Skeletal muscle satellite cell (primary cell): ENCODE results near the gene AURKB.

Experiments
- H3K27me3 ChIP-seq: 2 replicates; pipeline ENCODE4 v1.7.0; 2013; ENCODE audit warnings: low read length; ENCODE audit not compliant: control insufficient read depth, insufficient read depth
- H3K36me3 ChIP-seq: 2 replicates; pipeline ENCODE4 v1.7.0; 2013; ENCODE audit warnings: mild to moderate bottlenecking, control low read depth, low read length; ENCODE audit not compliant: insufficient read depth
- H3K4me1 ChIP-seq: 2 replicates; pipeline ENCODE4 v1.7.0; 2013; ENCODE audit warnings: low read length; ENCODE audit not compliant: control insufficient read depth, insufficient read depth
- H3K4me2 ChIP-seq: 2 replicates; pipeline ENCODE4 v1.7.0; 2013; ENCODE audit warnings: mild to moderate bottlenecking, low read length
- H3K4me3 ChIP-seq: 2 replicates; pipeline ENCODE4 v1.7.0; 2013; ENCODE audit warnings: low read length
- H3K9ac ChIP-seq: 2 replicates; pipeline ENCODE4 v1.7.0; 2013; ENCODE audit warnings: mild to moderate bottlenecking, low read depth, low read length, moderate library complexity
- H3K9me3 ChIP-seq: replicated peaks from 2 replicates; pipeline ENCODE4 v1.7.0; 2013; ENCODE audit warnings: mild to moderate bottlenecking, control low read depth, low read length

AURKB gene

DNA sequence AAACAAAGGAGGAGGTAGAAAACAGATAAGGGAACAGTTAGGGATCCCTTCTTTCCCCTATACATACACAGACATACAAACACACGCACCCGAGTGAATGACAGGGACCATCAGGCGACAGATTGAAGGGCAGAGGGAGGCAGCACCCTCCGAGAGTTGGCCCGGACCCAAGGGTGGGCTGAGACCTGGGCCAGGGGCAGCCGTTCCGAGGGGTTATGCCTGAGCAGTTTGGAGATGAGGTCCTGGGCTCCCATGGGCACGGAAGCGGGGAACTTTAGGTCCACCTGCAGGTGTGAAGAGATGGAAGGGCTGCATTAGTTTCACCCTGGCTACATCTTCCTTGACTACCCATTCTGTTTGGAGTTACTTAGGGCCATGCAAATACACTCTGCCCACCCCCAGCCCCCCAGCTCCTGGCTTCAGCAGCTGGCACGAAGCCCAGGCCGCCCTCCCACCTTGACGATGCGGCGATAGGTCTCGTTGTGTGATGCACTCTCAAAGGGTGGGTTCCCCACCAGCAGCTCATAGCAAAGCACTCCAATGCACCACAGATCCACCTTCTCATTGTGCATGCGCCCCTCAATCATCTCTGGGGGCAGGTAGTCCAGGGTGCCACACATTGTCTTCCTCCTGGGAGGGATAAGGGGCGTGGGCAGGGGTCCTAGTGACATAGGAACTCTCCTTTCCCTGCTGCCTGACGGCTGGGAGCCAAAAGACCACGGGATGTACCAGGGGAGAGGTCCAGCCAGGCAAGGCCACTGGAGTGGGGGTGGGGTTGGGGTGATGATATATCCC is 5.4 kb downstream of the AURKB start:
- Histone ChIP-seq H3K4me1 (peaks cover 14% of the 10 kb centered on the region), H3K4me3 (no peak overlapping the region), H3K9ac (no peak overlapping the region), H3K36me3 (peaks cover 25% of the 10 kb centered on the region), H3K9me3 (no peaks in the 10 kb centered on the region), H3K27me3 (no peaks in the 10 kb centered on the region), H3K4me2 (no peak overlapping the region)

DNA sequence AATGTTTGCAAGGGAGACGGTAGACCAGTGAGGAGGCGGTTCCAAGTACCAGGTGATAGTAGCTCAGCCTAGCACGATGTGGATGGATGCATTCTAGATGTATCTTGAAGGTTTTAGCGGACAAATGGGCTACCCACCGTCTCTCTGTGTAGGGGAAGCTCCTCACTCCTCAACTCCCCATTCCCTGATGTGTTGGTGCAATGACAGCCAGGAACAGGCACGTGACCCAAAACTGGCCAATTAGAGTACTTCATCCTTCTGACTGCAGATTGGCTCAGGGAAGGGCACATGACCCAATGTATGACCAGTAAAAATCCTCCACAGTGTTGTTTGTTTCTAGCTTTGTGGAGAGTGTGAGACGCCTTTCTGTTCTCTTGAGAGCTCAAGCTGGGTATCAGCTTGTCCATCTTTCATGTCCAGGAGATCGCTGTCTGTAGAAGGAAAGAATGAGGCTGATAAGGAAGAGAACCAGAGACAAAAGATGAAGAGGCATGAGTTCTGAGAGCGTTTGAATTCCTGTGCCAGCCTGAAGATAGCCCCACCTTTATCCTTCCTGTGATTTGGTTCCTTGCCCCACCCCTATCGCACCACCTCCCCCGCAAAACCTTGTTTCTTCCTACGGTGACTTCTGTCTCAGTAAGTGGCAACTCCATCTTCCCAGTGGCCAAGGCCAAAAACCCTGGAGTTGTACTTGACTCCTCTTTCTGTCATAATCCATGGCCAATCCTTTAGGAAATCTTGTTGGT is 18.1 kb downstream of the AURKB start:
- H3K9me3 ChIP-seq: no peaks in the 10 kb centered on the region
- H3K36me3 ChIP-seq: no peaks in the 10 kb centered on the region
- no peaks in the 10 kb centered on the region for H3K27me3 ChIP-seq
- peak overlapping the region; percentile 26 for H3K9ac ChIP-seq
- H3K4me3 ChIP-seq: peak overlapping the region; percentile 40
- H3K4me2 ChIP-seq: peak overlapping the region; percentile 74
- H3K4me1 ChIP-seq: peaks cover 39% of the 10 kb centered on the region

DNA sequence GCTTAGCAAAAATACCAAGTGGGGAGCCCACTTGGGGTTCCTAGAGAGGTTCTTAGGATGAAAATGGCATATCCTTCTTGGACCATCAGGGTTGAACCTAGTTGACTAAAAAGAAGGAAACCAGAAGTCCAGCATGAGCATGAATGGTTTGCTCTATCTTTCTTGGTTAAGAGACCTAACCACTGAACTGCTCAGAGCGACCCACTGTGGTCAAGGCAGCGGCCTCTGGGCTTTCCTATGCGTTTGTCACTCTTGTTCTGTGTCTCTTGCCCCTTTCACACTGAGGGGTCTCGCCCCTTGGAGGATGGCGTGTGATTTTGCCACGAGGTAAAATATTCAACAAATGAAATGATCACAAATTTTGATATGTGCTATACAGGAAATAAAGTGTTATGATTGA is 19.9 kb downstream of the AURKB start:
- Histone ChIP-seq H3K9me3 (no peaks in the 10 kb centered on the region), H3K27me3 (no peaks in the 10 kb centered on the region), H3K36me3 (no peaks in the 10 kb centered on the region), H3K4me2 (peak overlapping the region; percentile 76), H3K9ac (peak overlapping the region; percentile 40), H3K4me1 (peaks cover 28% of the 10 kb centered on the region), H3K4me3 (peak overlapping the region; percentile 59)

DNA sequence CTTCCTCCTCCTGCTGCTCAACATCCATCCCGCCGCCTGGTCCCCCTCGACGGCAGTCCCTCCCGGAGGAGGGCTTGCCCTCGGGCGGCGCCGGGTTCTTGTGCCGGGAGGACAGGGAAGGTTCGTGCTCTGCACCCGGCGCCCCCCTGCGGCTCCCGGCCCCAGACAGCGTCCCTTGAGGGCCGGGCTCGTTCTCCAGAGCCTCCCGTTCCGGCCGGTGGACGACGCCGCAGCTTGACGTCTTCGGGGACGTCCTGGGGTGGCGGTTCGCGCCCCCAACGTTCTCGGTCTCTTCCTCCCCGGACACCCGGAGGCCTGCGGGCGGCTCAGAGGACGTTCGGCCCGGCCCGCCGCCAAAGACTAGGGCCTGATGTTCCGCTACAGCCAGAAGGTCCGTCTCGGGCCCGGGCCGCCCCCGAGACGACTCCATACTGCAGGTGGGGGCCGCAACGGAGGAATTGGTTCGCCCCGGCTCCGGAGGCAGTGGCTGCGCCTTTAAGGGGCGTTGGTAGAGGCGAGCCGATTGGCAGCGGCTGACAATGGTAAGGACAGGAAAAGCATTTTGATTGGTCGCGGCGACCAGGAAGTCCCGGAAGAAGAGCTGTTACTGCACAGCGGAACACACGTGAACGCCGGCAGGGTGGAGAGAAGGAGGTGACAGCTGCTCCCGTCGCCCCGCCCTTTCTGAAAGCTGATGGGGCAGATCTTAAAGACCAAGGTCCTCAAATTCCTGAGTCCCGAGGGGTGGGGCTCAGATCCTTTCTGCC is 20.5 kb downstream of the AURKB start, which contains the start of gene BORCS6:
BORCS6 (minus strand) TSS at position 470 of the 767 bp plus-strand sequence; CDS start at position 430, 40 bp downstream.
- Histone ChIP-seq H3K9me3 (no peaks in the 10 kb centered on the region), H3K4me2 (peak within 1 kb of the TSS; percentile 89), H3K27me3 (no peaks in the 10 kb centered on the region), H3K36me3 (no peaks in the 10 kb centered on the region), H3K9ac (peak within 1 kb of the TSS; percentile 87), H3K4me3 (peak within 1 kb of the TSS; percentile 87), H3K4me1 (peaks cover 28% of the 10 kb centered on the region)

DNA sequence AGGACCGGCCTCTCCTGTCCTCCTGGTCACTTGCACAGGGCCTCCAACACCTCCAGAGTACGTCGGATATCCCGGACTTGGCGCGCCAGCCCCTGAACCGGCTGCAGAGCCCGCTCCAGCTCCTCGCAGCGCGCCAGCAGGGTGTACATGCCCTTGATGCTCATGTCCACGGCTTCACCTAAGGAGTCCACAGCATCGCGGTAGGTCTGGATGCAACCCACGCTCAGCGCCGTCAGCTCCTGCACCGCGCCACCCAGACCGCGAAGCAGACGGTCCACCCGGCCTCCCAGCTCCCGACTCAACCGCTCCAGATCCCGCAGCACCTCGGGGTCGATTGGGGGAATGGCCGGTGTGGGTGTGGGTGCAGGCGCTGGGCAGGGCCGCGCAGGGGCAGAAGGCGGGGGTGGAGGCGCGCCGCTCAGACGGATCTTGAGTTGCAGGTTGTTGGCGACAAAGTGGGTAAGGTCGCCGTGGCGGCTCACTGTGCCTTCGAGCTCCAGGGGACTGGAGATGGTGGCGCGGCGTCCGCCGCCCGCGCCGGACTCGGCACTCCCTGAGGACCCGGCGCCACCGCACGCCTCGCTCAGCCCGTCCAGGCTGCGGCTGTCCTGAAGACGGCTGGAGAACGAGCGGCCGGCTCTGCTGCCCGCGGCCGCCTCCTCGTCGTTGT is 21.2 kb downstream of the AURKB start:
- peak overlapping the region; percentile 87 for H3K4me3 ChIP-seq
- H3K9me3 ChIP-seq: no peaks in the 10 kb centered on the region
- H3K4me1 ChIP-seq: peaks cover 28% of the 10 kb centered on the region
- peak overlapping the region; percentile 89 for H3K4me2 ChIP-seq
- no peaks in the 10 kb centered on the region for H3K27me3 ChIP-seq
- H3K36me3 ChIP-seq: no peaks in the 10 kb centered on the region
- peak overlapping the region; percentile 87 for H3K9ac ChIP-seq

DNA sequence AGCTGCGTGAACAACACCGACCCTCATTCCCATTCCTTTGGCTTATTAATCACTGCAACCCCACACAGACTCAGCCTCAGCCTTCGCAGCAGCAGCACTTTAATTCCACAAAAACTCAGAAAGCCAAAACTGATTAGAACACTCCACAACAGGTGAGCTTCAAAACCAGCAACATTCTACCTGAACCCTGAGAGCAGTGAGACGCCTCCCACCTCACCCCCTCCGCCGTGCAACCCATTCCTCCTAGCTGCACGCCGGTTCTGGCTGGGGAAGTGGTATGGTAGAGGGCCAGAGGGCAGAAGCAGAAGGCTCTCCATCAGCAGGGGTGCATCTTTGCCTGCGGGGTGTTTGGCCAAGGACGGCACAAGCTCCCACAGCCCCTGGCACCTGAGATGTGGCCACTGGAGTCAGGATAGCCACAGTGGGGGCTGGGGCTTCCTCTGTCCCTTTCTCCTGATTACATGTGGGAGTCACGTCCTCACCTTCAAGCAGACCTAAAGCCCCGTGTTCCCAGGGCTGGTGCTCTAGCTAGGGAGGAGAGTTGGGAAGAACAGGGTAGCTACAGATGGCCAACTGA is 22.0 kb downstream of the AURKB start:
- Histone ChIP-seq H3K4me3 (peak overlapping the region; percentile 87), H3K27me3 (no peaks in the 10 kb centered on the region), H3K36me3 (no peaks in the 10 kb centered on the region), H3K4me1 (peaks cover 28% of the 10 kb centered on the region), H3K9ac (peak overlapping the region; percentile 87), H3K4me2 (peak overlapping the region; percentile 89), H3K9me3 (no peaks in the 10 kb centered on the region)

DNA sequence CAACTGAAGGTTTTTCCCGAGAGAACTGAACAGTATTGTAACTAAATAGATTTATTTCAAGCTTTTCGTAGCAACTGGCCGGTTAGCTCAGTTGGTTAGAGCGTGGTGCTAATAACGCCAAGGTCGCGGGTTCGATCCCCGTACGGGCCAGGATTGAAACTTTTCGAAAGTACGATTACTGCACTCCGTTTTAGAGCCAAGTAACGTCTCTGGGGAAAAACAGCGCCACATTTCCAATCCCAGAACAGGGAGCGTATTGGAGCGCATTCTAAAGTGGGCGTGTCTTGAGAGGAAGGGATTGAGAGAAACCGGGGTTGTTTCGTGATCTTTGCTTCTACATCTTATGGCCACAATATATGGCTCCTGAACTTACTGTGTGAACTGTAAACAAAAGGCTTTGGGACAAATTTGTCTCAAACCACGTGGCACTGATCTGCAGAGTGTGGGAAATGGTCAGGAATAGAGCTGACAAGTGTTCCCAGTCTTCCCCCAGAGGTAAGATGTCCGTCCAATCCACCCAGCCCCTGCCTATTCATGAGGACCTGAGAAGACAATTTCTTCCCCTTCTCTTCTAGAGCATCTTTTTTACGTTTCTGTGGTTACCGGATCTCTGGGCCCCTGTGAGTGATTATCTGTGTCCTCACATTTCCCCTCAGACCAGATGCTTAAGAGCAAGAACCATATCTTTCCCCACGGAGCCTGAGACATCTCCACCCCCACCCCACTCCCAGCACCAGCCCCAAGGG is 22.7 kb downstream of the AURKB start:
- Histone ChIP-seq H3K4me2 (peak overlapping the region; percentile 97), H3K4me3 (peak overlapping the region; percentile 93), H3K4me1 (peaks cover 28% of the 10 kb centered on the region), H3K36me3 (no peaks in the 10 kb centered on the region), H3K27me3 (no peaks in the 10 kb centered on the region), H3K9me3 (no peaks in the 10 kb centered on the region), H3K9ac (peak overlapping the region; percentile 87)

DNA sequence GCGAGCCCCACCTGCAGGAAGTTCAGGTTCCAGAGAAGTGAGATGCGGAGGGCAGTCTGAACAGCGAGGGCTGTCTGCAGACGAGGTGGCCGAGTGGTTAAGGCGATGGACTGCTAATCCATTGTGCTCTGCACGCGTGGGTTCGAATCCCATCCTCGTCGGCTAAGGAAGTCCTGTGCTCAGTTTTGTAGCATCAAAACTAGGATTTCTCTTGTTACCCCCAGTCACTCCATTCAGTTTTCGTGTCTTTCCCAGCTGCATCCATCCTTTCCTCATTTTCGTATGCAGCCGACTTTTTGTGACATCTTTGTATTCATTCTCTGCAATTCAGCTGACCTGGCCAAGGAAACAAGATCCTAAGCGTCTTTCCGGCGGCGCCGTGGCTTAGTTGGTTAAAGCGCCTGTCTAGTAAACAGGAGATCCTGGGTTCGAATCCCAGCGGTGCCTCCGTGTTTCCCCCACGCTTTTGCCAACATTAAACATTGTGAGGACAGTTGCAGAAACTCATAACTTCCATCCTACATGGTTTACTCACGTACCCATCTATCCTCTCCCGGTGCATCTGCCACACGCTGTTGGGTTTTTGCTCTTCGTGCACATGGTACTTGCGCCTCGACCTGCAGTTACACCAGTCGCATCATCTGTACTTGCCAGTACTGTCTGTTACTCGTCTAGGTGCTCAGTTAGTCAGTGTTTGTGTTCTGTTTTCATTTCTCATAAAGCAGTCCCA is 23.4 kb downstream of the AURKB start:
- H3K9ac ChIP-seq: peak overlapping the region; percentile 80
- peaks cover 22% of the 10 kb centered on the region for H3K4me1 ChIP-seq
- no peaks in the 10 kb centered on the region for H3K36me3 ChIP-seq
- H3K4me3 ChIP-seq: peak overlapping the region; percentile 93
- peak overlapping the region; percentile 97 for H3K4me2 ChIP-seq
- no peaks in the 10 kb centered on the region for H3K27me3 ChIP-seq
- H3K9me3 ChIP-seq: no peaks in the 10 kb centered on the region

DNA sequence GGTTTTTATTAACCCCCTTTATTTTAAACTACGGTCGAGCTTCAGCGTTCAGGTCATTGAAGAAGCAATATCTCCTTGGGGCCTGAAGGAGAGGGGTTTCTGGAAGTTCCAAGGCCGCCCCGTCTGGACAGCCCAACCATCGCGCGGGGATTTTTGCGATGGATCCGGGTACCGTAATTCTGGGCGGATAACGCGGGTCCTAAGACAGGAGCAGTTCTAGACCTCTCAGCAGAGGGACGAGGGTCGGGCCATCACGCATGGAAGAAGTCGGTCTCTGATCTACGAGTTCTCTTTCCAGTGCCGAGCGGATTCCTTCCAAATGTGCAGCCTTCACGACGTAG is 24.0 kb downstream of the AURKB start:
- peaks cover 22% of the 10 kb centered on the region for H3K4me1 ChIP-seq
- no peaks in the 10 kb centered on the region for H3K9me3 ChIP-seq
- no peaks in the 10 kb centered on the region for H3K27me3 ChIP-seq
- peak overlapping the region; percentile 80 for H3K9ac ChIP-seq
- H3K36me3 ChIP-seq: no peaks in the 10 kb centered on the region
- peak overlapping the region; percentile 97 for H3K4me2 ChIP-seq
- peak overlapping the region; percentile 93 for H3K4me3 ChIP-seq
